T-helper 2 cell (primary cell): Measurements from ENCODE around the gene PEX11B.

Experiments used
- DNase-seq, 5 experiments: peaks; one replicate each; pipeline versions ENCODE4 v3.0.0 to v3.0.0-alpha.2; 2012 to 2022

PEX11B gene

GRCh38 chr1:145868232-145868631 is 50.3 kb downstream of the PEX11B start:
- no peak for DNase-seq

- no peak for DNase-seq
These were observed 55.1 kb downstream of the PEX11B start for GRCh38 chr1:145863282-145864018.
